CD4-positive, alpha-beta T cell treated with Interleukin-15 for 1 hour (primary cell): ENCODE results near the gene KRT72.

Experiments used
- DNase-seq: peaks from one replicate; pipeline ENCODE4 v3.0.0-alpha.2; 2020

The KRT72 gene

GRCh38 chr12:52629281-52630007, 28.2 kb upstream of the KRT72 start:
- DNase-seq = no peak

DNA sequence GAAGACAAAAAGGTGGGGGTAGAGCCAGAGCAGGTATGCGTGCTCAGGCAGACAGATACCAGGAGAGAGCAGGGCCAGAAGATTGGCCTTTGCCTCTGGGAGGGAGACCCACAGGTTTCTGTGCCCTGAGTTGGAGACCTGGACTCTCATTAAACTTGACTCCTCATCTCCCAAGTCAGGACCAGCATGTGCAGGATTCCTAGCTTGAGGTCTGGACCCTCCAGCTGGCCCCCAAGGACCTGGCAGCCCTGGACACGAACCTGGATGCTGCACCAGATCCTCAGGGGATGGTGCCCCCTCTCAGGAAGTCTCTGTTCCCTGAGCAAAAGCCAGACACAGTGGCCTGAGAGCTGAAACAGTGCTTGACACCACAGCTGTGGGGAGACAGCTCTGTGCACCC, 27.6 kb upstream of the KRT72 start:
- no peak for DNase-seq

- no peak for DNase-seq
Observed at GRCh38 chr12:52628111-52628507, 26.8 kb upstream of the KRT72 start.

DNA sequence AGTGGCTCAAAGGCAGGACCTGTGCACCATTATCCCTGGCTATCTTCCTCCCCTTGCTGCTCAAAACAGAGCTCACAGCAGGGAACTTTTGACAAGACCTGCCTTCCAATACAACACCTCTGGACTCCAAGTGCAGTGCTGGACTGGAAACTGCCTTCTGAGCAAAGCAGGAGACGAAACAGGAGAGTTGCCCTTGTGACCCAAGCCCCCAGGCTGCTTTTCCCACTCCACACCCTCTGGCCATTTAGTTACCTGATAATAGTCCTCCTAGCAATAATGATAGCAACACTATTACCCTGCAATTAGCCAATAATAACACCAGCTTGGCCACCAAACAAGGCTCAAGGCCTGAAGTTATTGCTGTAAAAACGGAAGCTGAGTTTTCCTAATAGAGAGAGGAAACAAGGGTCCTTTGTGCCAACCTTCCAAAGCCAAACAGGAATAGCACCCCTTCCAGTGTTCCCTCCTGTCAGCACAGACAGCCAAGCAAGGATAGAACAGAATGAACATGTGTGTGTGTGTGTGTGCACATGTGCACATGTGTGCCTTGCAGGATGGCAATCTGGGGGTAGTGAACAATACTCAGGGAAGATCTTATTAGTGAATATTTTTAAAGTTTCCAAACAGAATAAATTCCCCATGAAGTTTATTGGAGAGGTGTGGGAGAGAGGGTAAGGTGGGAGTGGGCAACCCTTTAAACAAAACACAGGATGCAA, 26.3 kb upstream of the KRT72 start:
- no peak for DNase-seq

GRCh38 chr12:52622349-52622748, 21.1 kb upstream of the KRT72 start:
- DNase-seq = no peak

GRCh38 chr12:52618866-52619265, 17.6 kb upstream of the KRT72 start:
- DNase-seq = no peak

DNA sequence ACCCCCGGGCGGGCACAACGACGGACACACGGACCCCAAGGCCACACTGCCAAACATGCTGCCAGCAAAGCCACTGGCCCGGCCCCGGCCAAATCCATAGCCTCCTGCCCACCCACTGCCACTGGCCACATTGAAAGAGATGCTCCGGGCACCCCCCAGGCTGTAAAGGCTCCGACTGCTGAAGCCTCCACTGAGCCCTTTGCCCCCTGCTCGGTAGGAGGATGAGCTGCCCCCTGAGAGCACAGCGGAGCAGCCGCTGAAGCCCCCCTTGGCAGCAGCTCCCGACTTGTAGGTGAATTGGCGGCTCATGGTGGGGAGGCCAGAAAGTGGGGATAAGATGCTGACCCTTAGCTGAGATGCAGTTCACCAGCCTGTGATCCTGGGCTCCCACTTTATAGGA, 17.0 kb upstream of the KRT72 start, which contains the start of gene KRT73:
TSS of gene KRT73 (minus strand) at position 344 of the 400 bp plus-strand sequence. CDS start at position 309, 35 bp downstream.
- DNase-seq = no peak

GRCh38 chr12:52617403-52617785, 16.1 kb upstream of the KRT72 start:
- DNase-seq = no peak

- DNase-seq = no peak
Observed at GRCh38 chr12:52616680-52617402, 15.6 kb upstream of the KRT72 start.

GRCh38 chr12:52615912-52616311, 14.6 kb upstream of the KRT72 start:
- no peak for DNase-seq

GRCh38 chr12:52615208-52615868, 14.1 kb upstream of the KRT72 start:
- no peak for DNase-seq

DNA sequence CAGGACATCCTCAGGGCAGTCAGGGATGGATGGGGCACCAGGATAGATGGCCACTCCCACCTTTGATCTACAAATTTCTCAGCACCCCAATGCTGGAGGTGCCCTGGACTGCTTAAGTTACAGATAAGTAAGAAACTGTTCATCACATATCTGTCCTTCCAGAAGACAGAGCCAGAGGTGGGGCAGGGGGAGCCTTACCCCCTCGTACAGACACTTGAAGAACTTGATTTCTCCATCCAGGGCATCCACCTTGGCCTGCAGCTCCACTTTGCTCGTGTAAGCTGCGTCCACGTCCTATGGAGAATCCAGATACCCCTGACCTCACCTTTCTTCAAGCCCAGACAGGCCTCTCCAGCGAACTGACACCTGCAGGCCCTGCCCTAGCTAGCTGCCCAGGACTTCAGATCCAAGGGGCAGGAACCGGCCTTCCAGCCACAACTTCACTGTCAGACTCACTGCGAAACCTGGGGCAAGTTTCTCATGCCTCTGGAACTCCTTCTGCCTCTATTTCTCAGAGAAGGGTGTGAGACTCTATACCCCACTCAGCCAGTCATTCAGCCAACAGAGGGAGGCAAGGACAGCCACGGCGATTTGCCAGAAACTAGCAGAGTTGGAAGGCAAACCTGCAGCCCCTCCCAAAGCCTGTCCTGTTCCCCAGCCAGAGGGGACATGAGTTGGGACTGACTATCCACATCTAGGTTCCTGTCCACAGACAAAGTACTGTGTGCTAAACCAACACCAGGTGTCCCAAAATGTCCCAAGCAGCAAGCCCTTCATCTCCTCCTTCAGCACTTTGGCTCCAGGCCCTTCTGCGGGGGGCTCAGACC, 13.3 kb upstream of the KRT72 start:
- DNase-seq = no peak

- DNase-seq = no peak
Observed at GRCh38 chr12:52613384-52614030, 12.2 kb upstream of the KRT72 start.

DNA sequence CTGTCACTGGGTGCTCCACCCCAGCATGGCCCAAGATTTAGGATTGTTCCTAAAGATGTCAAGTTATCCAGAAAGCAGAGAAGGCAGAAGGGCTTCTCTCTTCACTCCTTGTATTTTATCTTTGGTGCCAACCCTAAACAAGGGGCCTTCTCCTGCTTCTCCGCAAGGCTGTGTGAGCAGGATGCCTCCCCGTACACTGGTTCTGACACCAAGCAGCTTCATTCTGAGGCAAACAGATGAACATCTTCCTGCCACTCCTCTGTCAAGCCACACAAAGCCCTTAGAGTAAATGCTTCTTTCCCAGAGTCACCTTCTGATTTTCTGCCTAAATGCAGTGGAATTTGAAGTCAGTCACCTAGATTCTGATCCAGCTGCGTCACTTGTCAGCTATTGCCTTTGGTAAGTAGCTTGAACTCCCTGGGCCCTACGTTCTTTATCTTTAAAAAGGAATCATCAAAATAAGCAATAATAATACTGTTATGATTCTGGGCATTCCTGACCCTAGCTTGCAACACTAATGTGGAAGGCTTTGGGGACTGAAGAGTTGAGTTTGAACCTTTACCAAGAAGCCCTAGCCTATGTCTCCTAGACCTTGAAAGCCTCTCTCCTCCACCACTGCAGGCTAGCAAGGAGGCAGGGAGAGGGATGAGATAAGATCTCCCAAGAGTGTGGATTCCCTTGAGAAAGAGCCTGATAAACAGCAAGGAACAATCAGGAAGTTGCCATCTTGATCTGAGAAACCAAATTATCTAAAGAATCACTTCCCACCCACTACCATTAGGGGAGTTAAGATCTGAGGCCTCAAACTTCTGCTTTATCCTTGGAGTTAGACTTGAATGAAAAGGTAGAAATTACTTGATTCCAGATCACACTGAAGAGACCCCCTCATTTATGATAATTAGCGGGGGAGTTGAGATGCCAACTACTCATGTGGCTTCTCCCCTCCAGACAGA, 11.4 kb upstream of the KRT72 start:
- DNase-seq = no peak

DNA sequence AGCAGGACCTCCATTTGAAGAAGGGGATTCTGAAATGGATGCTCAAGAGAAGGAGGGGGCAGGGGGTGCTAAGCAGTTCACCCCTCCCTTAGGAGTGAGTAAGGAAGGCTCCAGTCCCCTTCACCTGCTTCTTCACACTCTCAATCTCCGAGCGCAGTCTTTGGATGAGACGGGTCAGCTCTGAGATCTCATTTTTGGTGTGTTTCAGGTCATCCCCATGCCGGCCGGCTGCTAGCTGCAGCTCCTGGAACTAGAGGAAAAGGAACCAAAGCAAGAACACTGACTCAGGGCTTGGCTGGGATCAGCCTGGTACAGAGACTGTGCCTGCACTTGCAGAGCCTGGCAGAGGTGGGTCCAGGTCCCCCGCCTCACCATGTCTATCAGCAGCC, 9.8 kb upstream of the KRT72 start:
- no peak for DNase-seq

DNA sequence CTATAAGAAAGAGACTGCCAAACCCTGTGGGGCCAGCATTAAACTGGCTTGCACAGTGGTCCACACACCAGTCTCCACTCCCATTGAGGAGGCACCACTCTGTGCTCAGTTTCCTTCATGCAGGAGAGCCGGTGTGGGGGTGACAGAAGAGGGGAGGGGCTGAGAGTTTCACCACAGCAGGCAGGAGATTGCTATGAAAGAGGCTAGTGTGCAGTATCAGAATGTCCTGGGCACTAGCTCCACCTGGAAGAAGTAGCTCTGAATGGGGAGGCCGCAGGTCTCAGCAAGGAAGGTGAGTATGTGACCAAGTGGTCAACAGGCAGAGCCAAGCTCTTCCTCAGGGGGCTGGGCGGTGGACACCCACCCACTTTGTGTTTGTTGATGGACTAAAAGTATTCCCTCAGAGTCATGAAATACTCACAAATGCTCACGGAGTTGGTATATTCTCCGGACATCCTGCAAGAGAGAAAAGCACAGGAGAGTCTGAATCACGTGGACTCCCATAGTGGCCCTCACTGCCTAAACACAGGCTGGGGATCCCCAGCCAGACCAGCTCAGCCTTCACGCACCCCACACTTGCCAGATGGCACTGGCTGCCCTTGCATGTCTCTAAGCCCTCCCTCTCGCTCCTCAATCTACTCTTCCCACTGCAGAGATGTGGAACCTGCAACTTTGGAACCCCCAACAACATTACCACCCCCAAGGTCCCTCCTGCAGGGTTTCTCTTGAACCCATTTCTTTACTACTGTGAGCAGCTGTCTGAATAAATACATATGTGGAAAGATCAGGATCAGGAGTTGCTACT, 7.8 kb upstream of the KRT72 start:
- DNase-seq = no peak

DNA sequence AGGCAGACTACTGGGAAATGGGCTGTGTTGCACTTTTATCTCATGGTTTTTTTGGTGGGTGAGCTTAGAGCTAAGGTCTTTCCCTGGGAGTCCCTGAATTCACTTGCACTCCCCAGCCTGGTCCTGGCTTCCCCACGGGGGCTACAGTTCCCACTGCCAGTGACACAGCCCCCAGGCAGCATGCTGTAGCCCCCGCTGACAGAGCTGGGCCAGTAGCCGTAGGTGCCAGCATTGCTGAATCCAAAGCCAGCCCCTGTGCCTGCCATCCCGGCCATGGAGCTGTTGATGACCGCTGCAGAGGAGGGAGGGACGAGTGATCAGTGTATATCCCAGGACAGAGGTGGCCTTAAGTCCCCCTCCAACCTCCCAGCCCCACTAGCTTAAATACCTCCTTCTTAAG, 6.9 kb upstream of the KRT72 start:
- DNase-seq = no peak

DNA sequence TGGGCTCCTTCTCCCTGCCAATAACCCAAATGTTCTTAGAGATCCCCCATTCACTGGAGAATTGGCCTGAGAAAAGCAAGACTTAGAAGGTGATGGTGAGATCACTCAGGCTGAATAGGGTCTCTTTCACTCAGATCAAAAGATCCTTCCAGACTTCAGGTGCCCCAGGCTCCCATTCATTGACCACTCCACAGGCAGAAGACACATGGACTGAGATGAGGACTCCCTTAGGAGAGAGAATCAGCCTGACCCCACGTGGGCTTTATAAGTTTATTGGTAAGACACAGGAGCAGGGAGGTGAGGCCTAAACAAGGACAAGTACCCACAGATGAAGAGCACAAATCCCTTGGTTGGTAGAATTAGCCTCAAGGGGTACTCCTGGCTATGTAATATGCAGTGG, 6.1 kb upstream of the KRT72 start:
- DNase-seq = no peak

DNA sequence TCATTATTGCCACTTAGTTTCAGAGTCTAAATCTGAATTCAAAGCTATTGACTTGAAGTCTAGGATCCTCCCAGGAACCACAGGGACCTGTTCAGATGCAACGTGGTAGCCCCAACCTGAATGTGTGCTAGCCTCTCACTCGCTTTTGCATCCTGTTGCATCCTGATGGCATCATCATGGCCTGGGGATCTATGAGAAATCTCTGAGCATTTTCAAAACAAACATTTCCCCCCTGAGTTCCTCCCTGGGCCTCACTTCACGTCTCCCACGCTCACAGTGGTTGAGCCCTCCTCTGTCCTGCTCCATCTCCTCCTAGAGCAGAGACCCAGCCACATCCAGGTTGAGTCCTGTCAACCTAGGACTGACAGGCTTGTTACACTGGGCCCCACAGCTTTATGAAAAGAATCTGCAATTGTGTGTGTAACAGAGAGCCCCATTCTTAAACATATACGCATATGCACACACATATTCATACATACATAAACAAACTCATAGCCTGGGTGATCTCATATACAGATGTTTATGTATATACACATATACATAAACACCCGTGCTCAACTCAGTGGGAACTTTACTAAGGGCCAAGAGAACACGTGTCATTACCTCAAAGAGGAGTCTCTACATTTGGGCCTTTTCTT, 5.4 kb upstream of the KRT72 start:
- no peak for DNase-seq
